ENCODE data around the gene LEFTY2. TPM values are rescaled to one million over a fixed set of nuclear protein-coding genes. Genes with fewer than 3 reads are reported as not detected.
A peak's percentile ranks its signal among the peaks of the same experiment; 100 is the strongest.

Gene LEFTY2, protein sequence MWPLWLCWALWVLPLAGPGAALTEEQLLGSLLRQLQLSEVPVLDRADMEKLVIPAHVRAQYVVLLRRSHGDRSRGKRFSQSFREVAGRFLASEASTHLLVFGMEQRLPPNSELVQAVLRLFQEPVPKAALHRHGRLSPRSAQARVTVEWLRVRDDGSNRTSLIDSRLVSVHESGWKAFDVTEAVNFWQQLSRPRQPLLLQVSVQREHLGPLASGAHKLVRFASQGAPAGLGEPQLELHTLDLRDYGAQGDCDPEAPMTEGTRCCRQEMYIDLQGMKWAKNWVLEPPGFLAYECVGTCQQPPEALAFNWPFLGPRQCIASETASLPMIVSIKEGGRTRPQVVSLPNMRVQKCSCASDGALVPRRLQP
- total RNA-seq (1 to 10 TPM in 2 of 10 donors, under 1 TPM in 8; 0.23 to 1.4 (median 0.65) TPM), polyA plus RNA-seq (under 1 TPM; 0.29 to 0.35 TPM)
- long read RNA-seq, donor 1: 0 reads
- long read RNA-seq, donor 2: 0 reads
- long read RNA-seq, donor 3: 0 reads

DNA sequence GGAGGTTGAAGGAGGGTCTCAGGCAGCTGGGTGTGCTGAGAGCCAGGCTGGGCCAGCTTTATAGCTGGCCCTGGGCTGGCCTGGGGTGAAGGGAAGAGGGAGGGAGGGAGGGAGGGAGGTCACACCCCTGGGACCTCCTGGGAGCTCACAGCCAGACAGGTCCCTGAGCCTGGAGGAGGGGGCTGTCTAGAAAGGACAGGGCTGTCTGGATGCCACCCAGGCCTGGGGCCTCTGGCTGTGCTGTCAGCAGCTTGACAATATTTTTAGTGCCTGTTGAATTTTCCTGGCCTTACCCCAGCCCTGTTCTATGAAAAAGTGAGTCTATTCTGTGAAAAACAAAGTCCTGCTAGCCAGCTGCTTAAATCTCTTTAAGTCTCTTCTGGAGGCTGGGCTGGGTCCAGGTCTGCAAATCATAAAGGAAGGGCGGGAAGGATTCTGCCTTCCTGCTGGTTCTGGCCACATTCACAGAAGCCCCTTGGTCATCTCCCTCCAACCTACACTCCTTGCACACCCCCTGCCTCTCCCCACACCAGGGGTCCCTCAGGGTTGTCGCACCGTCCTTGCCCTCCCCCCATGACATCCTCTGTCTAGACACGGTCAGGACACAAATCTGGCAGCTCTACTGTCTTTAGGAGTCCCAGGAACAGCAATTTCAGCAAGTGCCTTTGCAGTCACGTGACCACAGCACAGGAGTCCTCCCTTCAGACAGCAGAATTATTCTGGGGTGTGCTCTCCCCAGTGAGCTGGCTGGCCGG is at the start of gene LEFTY2:
LEFTY2 (minus strand) TSS at position 34 of the 755 bp plus-strand sequence. CDS start 80 bp downstream, outside the sequence.
- TF ChIP-seq, protein P1, sequence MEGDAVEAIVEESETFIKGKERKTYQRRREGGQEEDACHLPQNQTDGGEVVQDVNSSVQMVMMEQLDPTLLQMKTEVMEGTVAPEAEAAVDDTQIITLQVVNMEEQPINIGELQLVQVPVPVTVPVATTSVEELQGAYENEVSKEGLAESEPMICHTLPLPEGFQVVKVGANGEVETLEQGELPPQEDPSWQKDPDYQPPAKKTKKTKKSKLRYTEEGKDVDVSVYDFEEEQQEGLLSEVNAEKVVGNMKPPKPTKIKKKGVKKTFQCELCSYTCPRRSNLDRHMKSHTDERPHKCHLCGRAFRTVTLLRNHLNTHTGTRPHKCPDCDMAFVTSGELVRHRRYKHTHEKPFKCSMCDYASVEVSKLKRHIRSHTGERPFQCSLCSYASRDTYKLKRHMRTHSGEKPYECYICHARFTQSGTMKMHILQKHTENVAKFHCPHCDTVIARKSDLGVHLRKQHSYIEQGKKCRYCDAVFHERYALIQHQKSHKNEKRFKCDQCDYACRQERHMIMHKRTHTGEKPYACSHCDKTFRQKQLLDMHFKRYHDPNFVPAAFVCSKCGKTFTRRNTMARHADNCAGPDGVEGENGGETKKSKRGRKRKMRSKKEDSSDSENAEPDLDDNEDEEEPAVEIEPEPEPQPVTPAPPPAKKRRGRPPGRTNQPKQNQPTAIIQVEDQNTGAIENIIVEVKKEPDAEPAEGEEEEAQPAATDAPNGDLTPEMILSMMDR (IDR thresholded peaks at IDR 0.05): no peak
- ATAC-seq (peak; percentile 25 to 66 (median 48)), DNase-seq (peak in 1 of 2 donors; percentile 31)
- Histone ChIP-seq H3K36me3 (no peaks in the 10 kb centered on the region), H3K9me3 (no peaks in the 10 kb centered on the region), H3K27ac (peak within 1 kb of the TSS in 9 of 10 donors; percentile 27 to 84 (median 62)), H3K4me1 (peaks cover 12 to 42% (median 30%) of the 10 kb centered on the region in 9 donors), H3K4me3 (peak within 1 kb of the TSS in 2 of 10 donors; percentile 8 to 15), H3K27me3 (no peaks in the 10 kb centered on the region)
- WGBS, 2 donors: 26 to 35% methylated on average over 6 of the region's 6 CpGs
- intact Hi-C loops (cut with DNase I): no loop called here

DNA sequence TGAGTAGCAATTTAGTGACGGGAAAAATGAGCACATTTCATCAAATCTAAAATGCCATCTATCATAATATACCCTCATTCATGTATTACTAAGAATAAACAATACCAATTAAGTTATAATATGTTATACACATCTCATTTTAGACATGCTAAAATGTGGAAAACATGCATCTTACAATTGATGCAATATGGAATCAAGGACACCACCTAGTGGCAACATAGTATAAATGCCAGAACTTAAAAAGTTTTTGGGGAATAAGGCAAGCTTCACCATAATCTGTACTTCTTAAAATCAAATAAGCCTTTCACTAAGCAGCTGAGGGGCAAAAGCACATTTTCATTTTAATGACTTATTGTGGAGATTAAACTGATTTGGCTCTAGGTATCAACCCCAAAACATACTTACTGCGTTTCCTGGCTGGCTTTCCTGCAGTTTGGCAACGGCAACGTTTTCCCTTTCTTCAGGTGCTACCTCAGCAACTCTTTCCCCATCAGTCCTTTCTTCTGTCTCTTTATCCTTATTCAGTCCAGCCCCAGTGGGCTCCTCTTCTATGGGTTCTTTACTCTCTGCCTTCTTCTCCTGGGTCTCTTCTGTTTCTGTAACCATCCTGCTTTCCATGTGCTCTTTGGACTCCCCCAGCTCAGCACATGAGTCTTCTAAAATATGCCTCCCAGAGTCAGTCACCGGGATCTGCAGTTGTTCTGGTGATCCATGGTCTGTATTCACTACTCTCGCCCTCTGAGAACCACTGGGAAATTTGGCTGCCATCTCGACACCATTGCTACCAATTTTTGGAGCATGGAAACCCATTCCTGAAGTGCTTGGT is 46.7 kb upstream of the LEFTY2 start:
- Histone ChIP-seq H3K36me3 (peaks cover 0 to 100% (median 64%) of the 10 kb centered on the region in 9 donors), H3K4me1 (peaks cover 0 to 10% (median 0%) of the 10 kb centered on the region in 9 donors), H3K27me3 (no peaks in the 10 kb centered on the region), H3K4me3 (no peak overlapping the region), H3K27ac (no peak overlapping the region), H3K9me3 (no peaks in the 10 kb centered on the region)
- WGBS, 2 donors: 81 to 89% methylated on average over 7 of the region's 7 CpGs
- intact Hi-C loops (cut with DNase I): loop anchor here in 1 of 10 donors (10.0 kb wide), 1 partner anchor 213 kb away; the partner anchor contains the start of gene SRP9
- DNase-seq: no peak
- TF ChIP-seq, protein P1 (IDR thresholded peaks at IDR 0.05): peak; percentile 59 to 81 (median 75)
- ATAC-seq: no peak

DNA sequence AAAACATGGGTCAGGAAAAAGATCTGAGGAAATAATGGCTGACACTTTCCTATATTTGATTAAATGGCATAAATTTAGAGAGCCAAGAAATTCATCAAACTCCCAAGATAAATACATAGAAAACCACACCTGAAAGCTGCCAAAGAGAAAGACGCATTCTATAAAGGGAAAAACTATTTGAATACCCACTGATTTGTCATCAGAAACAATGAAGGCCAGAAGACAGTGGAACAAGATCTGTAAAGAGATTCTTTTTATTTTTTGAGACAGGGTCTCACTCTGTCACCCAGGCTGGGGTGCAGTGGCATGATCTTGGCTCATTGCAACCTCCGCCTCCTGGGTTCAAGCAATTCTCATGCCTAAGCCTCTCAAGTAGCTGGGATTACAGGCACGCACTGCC is 40.7 kb upstream of the LEFTY2 start:
- peaks cover 0 to 9% (median 0%) of the 10 kb centered on the region in 11 donors for H3K9me3 ChIP-seq
- no peak overlapping the region for H3K4me3 ChIP-seq
- H3K27me3 ChIP-seq: no peaks in the 10 kb centered on the region
- H3K36me3 ChIP-seq: peaks cover 0 to 99% (median 36%) of the 10 kb centered on the region in 9 donors
- H3K4me1 ChIP-seq: peaks cover 0 to 7% (median 0%) of the 10 kb centered on the region in 9 donors
- 98 to 99% methylated on average over 3 of the region's 3 CpGs for WGBS, 2 donors
- DNase-seq (no peak), ATAC-seq (no peak)
- no peak overlapping the region for H3K27ac ChIP-seq
- intact Hi-C loops (cut with DNase I): loop anchor here in 1 of 10 donors (10.0 kb wide), 1 partner anchor 207 kb away; the partner anchor contains the start of gene SRP9
- TF ChIP-seq, protein P1 (IDR thresholded peaks at IDR 0.05): no peak

All from heart right ventricle (tissue), 16 donors.